HG02885 (cell line): ENCODE measurements around the gene MRPL27.
A peak's percentile ranks its signal among the peaks of the same experiment; 100 is the strongest.
"Not testable (repeated sequence)": the region's sequence is repeated elsewhere in the genome, so short reads cannot be mapped to it uniquely, and the experiment has no call there.

Experiments used
- ATAC-seq: cut with Tn5 transposase; IDR thresholded peaks from one replicate; pipeline ENCODE4 v1.9.1; 2021; ENCODE audit warnings: mild to moderate bottlenecking; ENCODE audit not compliant: unreplicated experiment, poor library complexity

MRPL27 gene

DNA sequence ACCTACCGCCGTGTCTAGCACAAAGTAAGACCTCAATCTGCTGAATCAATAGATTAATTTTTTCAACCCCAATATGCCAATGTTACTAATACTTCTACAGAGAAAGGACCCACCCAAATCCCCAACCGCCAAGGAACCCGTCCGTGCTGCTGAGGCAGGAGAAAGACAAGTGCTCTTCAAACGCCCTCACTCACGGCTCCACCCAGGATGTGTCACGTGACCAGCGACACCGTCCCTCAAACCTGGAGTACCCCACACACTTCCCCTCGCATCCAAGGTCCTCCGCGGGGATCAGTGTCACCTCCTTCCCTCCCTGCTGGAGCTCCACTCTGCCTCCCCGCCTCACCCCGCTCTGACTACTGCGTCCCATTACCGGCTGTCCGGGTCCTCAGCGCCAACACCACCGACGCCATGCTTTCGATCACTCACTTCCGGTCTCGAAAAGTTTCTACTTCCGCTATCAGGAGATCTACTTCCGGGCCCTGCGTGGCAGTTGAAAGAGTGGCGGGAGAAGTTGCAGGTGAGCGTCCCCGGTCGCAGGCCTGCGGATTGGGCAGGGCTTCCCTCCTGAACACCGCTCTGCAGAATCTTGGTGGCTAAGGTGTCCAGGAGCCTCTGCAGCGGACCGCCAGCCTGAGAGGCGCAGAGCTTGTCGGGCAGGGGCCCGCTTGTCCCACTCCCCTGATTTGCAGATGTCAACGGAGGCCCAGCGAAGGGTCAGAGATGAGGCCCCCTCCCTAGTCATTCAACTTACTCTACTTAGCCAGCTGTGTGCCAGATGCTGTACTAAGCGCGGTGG, at the start of gene MRPL27, which contains the start of gene EME1:
Gene MRPL27, minus strand, starts transcription at position 427 of the 799 bp plus-strand sequence. Its CDS starts 14 bp downstream, at position 413.
Gene EME1, plus strand, starts transcription at position 472 of the 799 bp plus-strand sequence. CDS start 1,980 bp downstream, outside the sequence.
- peak; percentile 90 for ATAC-seq

DNA sequence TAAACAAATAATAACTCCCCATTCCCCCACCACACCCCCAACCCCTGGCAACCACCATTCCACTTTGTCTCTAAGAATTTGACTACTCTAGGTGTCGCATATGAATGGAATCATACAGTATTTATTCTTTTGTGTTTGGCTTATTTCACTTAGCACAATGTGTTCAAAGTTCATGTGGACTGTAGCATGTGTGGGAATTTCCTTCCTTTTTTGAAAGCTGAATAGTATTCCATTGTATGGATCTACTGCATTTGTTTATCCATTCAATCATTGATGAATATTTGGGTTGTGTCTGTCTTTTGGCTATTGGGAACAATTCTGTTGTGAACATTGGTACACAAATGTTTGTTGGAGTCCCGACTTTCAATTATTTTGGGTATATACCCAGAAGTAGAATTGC, 49.8 kb upstream of the MRPL27 start:
- no peak for ATAC-seq

GRCh38 chr17:50421308-50422051, 48.5 kb upstream of the MRPL27 start:
- ATAC-seq: no peak

- ATAC-seq: no peak
Observed at GRCh38 chr17:50420419-50421112, 47.6 kb upstream of the MRPL27 start.

GRCh38 chr17:50419577-50419976, 46.6 kb upstream of the MRPL27 start:
- not testable (repeated sequence) for ATAC-seq

GRCh38 chr17:50414808-50415207, 41.8 kb upstream of the MRPL27 start:
- no peak for ATAC-seq

- no peak for ATAC-seq
Observed at GRCh38 chr17:50412188-50412732, 39.3 kb upstream of the MRPL27 start.

DNA sequence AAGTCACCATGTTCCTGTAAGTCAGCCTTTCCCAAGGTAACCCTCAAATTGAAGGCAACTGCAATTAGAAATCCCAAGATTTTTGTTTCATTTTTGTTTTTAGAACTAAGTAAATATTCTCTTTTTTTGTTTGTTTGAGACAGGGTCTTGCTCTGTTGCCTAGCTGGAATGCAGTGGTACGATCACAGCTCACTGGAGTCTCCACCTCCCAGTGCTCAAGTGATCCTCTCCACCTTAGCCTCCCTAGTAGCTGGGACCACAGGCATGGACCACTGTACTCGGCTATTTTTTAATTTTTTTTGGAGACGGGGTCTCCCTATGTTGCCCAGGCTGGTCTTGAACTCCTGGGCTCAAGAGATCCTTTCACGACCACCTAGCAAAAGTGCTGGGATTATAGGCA, 34.9 kb upstream of the MRPL27 start:
- ATAC-seq: no peak

DNA sequence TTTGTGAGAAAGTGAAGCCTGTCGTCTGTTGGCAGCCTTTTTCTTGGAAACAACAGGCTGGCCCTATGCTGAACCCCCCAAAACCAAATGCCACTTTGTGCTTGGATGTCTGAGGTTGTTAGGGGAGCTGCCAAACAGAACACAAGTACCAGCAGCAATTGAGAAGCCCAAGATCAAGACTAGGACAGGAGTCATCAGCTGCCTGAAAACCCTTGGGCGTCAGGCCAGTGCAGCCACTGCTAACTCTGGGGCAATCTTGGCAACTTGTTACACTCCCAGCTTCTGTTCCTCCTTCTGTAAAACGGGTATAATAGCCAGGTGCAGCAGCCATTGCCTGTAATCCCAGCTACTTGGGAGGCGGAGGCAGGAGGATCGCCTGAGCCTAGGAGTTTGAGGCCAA, 33.6 kb upstream of the MRPL27 start:
- no peak for ATAC-seq

GRCh38 chr17:50405351-50405750, 32.4 kb upstream of the MRPL27 start:
- ATAC-seq: not testable (repeated sequence)

- not testable (repeated sequence) for ATAC-seq
Observed at GRCh38 chr17:50399591-50399990, 26.6 kb upstream of the MRPL27 start.

- ATAC-seq: not testable (repeated sequence)
Observed at GRCh38 chr17:50398672-50399071, 25.7 kb upstream of the MRPL27 start.

DNA sequence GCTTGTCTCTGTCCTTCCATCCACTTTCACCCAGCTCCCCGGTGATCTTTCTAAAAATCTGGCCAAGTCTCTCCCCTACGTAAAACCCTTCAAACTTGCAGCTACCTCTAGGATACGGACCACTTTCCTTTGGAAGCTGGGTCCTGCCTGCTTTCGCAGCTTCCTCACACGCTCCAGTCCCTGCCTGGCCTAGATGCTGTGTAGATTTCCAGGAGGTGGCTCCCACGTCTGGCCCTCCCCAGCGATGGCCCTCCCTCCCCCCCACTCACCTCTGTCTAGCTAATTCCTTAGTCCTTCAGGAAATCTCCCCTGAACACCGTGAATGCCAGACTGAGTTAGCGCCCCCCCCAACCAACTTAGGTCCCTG, 24.9 kb upstream of the MRPL27 start:
- no peak for ATAC-seq

DNA sequence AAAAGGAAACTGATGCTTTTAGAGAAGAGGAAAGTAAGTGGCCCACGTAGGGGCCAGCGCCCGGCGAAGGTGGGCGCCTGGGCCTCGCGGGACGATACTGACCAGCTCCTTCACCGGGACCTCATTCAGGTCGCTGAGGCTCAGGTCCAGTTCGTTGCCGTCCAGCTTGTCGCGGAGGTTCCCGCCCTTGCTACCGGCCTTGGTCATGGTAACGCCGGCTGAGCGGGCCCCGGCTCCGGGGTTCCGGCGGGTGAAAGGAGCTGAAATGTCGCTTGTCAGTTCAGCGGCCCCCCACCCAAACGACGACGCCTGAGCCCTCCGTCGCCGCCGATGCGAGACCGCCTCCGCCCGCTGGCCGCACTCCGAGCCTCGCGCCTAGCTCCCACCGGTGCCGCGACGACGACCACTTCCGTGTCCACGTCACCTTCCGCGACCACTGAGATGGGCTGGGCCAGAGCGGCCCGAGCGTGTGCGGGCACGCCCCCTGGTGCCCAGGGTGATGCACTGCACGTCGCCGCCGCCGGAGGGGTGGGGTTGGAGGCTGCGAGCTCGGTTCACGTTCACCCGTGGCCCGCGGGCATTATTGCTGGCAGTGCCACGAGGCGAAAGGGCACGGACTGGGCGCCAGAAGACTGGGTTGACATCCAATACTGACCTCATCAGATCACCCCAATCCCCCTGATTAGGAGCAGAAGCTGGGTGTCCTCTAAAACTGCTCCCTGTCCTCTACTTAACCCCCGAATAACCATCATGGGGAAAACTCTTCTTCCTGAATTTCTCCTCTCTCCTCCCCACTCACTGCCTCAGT, 24.3 kb upstream of the MRPL27 start, which contains the start of gene LRRC59:
Gene LRRC59, minus strand, starts transcription at position 413 of the 808 bp plus-strand sequence. Its CDS starts 206 bp downstream, at position 207.
- ATAC-seq: peak; percentile 99

DNA sequence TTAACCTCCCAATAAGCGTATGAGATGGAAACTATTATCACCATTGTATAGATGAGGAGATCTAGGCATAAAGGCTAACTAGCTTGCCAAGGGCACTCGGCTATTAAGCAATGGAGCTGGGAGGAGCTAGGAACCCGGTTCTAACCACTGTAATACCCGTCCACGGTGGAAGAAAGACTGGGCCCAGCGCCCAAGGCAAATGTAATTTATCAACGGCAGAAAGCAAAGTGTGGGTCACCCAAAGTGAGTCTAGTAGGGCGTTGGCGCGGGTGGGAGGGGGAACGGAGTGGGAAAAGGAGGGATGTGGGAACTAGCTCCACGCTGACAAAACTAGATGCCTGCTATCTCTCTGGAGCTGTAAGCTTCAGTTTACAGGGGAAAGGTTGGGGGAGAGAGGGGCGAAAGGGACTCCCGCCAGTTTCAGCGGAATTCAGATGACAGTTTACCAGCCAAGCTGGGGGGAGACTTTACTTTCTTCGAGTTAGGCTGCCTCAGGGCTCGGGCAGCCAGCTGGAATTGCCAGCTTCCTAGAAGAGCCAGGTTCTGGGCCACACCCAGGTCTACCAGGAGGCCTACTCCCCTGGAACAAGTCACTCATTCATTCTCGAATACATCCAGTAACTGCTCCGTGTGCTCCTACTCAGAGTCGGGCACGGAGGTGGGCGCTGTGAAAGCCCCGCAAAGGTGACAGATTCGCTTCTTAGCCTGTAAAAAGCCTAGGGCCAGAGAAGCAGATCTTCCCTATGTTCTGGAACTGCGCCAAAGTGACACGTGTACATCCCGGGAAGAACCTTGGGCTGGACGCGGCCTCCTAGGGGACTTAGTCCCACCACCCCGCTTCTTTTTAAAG, 23.5 kb upstream of the MRPL27 start:
- no peak for ATAC-seq

GRCh38 chr17:50394711-50395110, 21.7 kb upstream of the MRPL27 start:
- ATAC-seq: no peak

DNA sequence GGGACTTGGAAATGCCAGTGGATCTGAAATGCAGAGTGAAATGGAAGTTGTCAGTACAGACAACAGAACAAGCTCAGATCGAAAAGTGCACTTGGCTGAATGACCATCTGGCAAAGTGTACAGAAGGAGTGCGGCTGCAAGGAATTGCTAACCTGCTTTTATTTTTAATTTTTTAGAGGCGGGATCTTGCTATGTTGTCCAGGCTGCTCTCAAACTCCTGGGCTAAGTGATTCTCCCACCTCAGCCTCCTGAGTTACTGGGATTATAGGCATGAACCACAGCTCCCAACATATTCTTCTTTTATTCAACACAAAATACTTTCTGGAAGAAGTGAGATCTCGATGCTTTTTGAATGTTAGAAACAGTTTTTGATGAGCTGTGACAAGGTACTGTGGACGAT, 20.7 kb upstream of the MRPL27 start:
- ATAC-seq: no peak

GRCh38 chr17:50392621-50393020, 19.6 kb upstream of the MRPL27 start:
- no peak for ATAC-seq

DNA sequence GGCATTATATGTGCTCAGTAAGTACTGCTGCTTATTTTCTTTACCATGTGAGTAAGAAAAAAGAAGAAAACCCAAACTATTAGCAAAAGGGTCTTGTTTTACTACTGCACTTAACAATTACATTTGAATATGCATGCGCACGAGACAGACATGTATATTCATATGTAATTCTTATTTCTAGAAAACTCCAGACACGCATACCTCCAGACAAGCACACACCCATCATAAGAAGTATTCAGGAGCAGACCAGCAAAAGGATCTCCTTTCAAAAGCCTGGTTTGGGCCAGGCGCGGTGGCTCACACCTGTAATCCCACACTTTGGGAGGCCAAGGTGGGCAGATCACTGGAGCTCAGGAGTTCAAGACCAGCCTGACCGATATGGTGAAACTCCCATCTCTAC, 16.6 kb upstream of the MRPL27 start:
- ATAC-seq: no peak
